HepG2 (cell line): ENCODE data around the gene TBXAS1. TPM values are rescaled to one million over a fixed set of nuclear protein-coding genes. Genes with fewer than 3 reads are reported as not detected.
"Not testable (repeated sequence)": the region's sequence is repeated elsewhere in the genome, so short reads cannot be mapped to it uniquely, and the experiment has no call there.

Experiments used
- ATAC-seq: fragments of 200-7000 bp; cut with Tn5 transposase; 3 replicates; pipeline ENCODE4 v1.9.1; 2020; ENCODE audit warnings: mild to moderate bottlenecking, moderate library complexity
- BruUV-seq: library from RNA; stranded (reverse); fragments of 400-500 nt; replicated peaks from 2 replicates; lab custom pipeline; 2021; lab: Mats Ljungman, UMichigan
- CTCF ChIA-PET: fragments of 300-600 bp; formaldehyde crosslinking; extraction: SDS; loops from one replicate; lab custom pipeline; 2021; ENCODE audit warnings: low total read pairs, inconsistent platforms, low intra/inter-chr PET ratio; lab: Yijun Ruan, JAX
- POLR2A ChIA-PET: fragments of 350-600 bp; sonication (Branson Sonifier 250); formaldehyde crosslinking; loops from one replicate; lab custom pipeline; 2020; ENCODE audit warnings: antibody characterized with exemption, inconsistent platforms; lab: Yijun Ruan, JAX
- DNase-seq: peaks from one replicate; pipeline ENCODE4 v3.0.0-alpha.2; 2015; ENCODE audit warnings: low spot score
- FAIRE-seq: peaks from 3 replicates; lab custom pipeline; 2011; peaks lifted over from hg19 to GRCh38; lab: Jason Lieb, UNC
- H2AFZ ChIP-seq: one replicate; pipeline ENCODE4 v1.6.1; 2011; ENCODE audit warnings: low read length, inconsistent platforms
- H3K27ac ChIP-seq: fragments of 300-600 bp; 3 replicates; pipeline ENCODE4 v1.8.0; 2011; ENCODE audit warnings: mixed run types, mild to moderate bottlenecking, mixed read lengths, low read length, inconsistent platforms; ENCODE audit not compliant: insufficient read depth; ENCODE audit errors: extremely low read length
- H3K27me3 ChIP-seq, 2 experiments: fragments of 200-600 bp in 1 of 2; 2 replicates in 1 of 2; 3 replicates in 1 of 2; pipeline versions ENCODE4 v1.6.0 to v1.8.0; 2011; ENCODE audit warnings: low read length in 2 of 2, mild to moderate bottlenecking in 2 of 2, moderate library complexity in 2 of 2, inconsistent platforms in 1 of 2; ENCODE audit not compliant: insufficient read depth in 2 of 2, control insufficient read depth in 1 of 2
- H3K36me3 ChIP-seq, 2 experiments: fragments of 200-600 bp in 1 of 2; replicated peaks in 1 of 2; 2 replicates in 1 of 2; 3 replicates in 1 of 2; pipeline versions ENCODE4 v1.5.1 to v1.8.0; 2011; ENCODE audit warnings: low read length in 2 of 2, inconsistent platforms in 1 of 2; ENCODE audit not compliant: insufficient read depth in 2 of 2, control insufficient read depth in 1 of 2
- H3K4me1 ChIP-seq: 2 replicates; pipeline ENCODE4 v1.5.1; 2012; ENCODE audit warnings: low read length, inconsistent platforms; ENCODE audit not compliant: insufficient read depth
- H3K4me2 ChIP-seq: 2 replicates; pipeline ENCODE4 v1.6.0; 2011; ENCODE audit warnings: low read depth, low read length, inconsistent platforms
- H3K4me3 ChIP-seq, 3 experiments: fragments of 200-600 bp in 1 of 3; sonication (generic), shearing (Covaris generic) in 1 of 3; replicated peaks in 1 of 3; 2 replicates each; pipeline ENCODE4 v1.5.1; 2011 to 2016; ENCODE audit warnings: low read length in 3 of 3, inconsistent platforms in 2 of 3, low read depth in 2 of 3, mild to moderate bottlenecking in 2 of 3, control low read depth in 1 of 3, mixed read lengths in 1 of 3; ENCODE audit not compliant: insufficient read depth in 1 of 3
- H3K79me2 ChIP-seq: one replicate; pipeline ENCODE4 v1.6.1; 2011; ENCODE audit warnings: low read length, inconsistent platforms; ENCODE audit not compliant: insufficient read depth
- H3K9ac ChIP-seq: 2 replicates; pipeline ENCODE4 v1.6.0; 2011; ENCODE audit warnings: mild to moderate bottlenecking, low read depth, low read length, inconsistent platforms; ENCODE audit not compliant: insufficient read depth
- H3K9me3 ChIP-seq: 2 replicates; pipeline ENCODE4 v1.5.1; 2012; ENCODE audit warnings: mild to moderate bottlenecking, low read length
- H4K20me1 ChIP-seq: 2 replicates; pipeline ENCODE4 v1.6.0; 2011; ENCODE audit warnings: inconsistent platforms, mild to moderate bottlenecking, low read length, moderate library complexity; ENCODE audit not compliant: insufficient read depth
- RAD21 ChIP-seq: fragments of 450-650 bp; formaldehyde crosslinking; IDR thresholded peaks from 2 replicates; pipeline ENCODE4 v1.5.0; 2020; ENCODE audit warnings: mild to moderate bottlenecking
- ZFYVE20 ChIP-seq: sonication (generic); formaldehyde crosslinking; IDR thresholded peaks from 2 replicates; pipeline ENCODE4 v1.8.0; 2023; ENCODE audit warnings: low read depth, mild to moderate bottlenecking, moderate library complexity, missing genetic modification reagents, borderline replicate concordance
- WGBS: methylation state at CpG from one replicate; pipeline ENCODE4 v1.1.6; 2017; ENCODE audit warnings: low lambda C conversion rate; 5-methylcytosine and 5-hydroxymethylcytosine counted together
- in situ Hi-C: cut with HindIII; loops from 2 replicates; pipeline ENCODE4 v1.10.0; 2017; ENCODE audit warnings: low pct_unique_long_range_greater_than_20kb; ENCODE audit not compliant: extremely low pct_ligation_motif_present
- intact Hi-C: fragments of 100-400 bp; cut with micrococcal nuclease; formaldehyde crosslinking; loops from one replicate; pipeline ENCODE4 v1.10.0; 2022; ENCODE audit not compliant: unreplicated experiment
- polyA plus RNA-seq, 8 experiments: library from polyadenylated mRNA; depleted of rRNA in 3 of 8; stranded (reverse) in 7 of 8; unstranded in 1 of 8; fragments of >200 nt; fragmentation: Illumina TruSeq in 4 of 8; extraction: Trizol in 4 of 8; gene quantifications; 2 replicates each; pipeline versions ENCODE4 v1.2.1 to v1.2.3, GENCODE V29; 2011 to 2016; ENCODE audit warnings: low read depth in 4 of 8, missing spikeins in 1 of 8, mixed read lengths in 1 of 8; ENCODE audit not compliant: insufficient read depth in 1 of 8
- total RNA-seq, 5 experiments: library from RNA; depleted of rRNA; stranded (reverse); fragments of >200 nt; fragmentation: Illumina TruSeq; extraction: Trizol; gene quantifications; 2 replicates each; pipeline ENCODE4 v1.2.3, GENCODE V29; 2016; ENCODE audit warnings: low read depth in 1 of 5

The TBXAS1 gene
- total and polyA plus RNA-seq, 2 of the 13 experiments (the other 11 are each of a cell fraction or from before 2014, with no cell fraction given) = 4.0 to 4.9 TPM

GRCh38 chr7:139830782-139831501 is 1.9 kb downstream of the TBXAS1 start:
- ATAC-seq = no peak
- no TSS peak for BruUV-seq
- intact Hi-C loops (no loop called here), in situ Hi-C loops (no loop called here)
- H4K20me1 ChIP-seq = no peaks in the 10 kb centered on the region
- no peak overlapping the region for H3K4me3 ChIP-seq
- no peak for FAIRE-seq
- peaks cover 31% of the 10 kb centered on the region for H3K4me1 ChIP-seq
- H3K79me2 ChIP-seq = no peaks in the 10 kb centered on the region
- H3K27ac ChIP-seq = no peak overlapping the region
- ChIA-PET POLR2A (no interaction called here), CTCF (no interaction called here)
- no peak for DNase-seq
- H2AFZ ChIP-seq = no peak overlapping the region
- TF ChIP-seq RAD21 (CRISPR knock-in tag) (no peak), ZFYVE20 (no peak)
- 92% methylated on average over 3 of the region's 3 CpGs for WGBS
- H3K4me2 ChIP-seq = no peak overlapping the region; the same call in 1 of the 2 replicates
- H3K36me3 ChIP-seq = no peaks in the 10 kb centered on the region
- no peaks in the 10 kb centered on the region for H3K27me3 ChIP-seq
- H3K9me3 ChIP-seq = no peaks in the 10 kb centered on the region
- H3K9ac ChIP-seq = no peak overlapping the region

DNA sequence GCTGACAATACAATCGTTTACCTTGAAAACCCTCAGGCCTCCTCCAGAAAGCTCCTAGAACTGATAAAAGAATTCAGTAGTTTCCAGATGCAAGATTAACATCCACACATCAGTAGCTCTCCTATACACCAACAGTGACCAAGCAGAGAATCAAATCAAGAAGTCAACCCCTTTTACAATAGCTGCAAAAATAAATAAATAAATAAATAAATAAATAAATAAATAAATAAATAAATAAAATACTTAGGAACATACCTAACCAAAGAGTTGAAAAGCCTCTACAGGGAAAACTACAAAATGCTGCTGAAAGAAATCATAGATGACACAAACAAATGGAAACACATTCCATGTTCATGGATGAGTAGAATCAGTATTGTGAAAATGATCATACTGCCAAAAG is 6.8 kb downstream of the TBXAS1 start:
- H3K9ac ChIP-seq, H3K9me3 ChIP-seq, in situ Hi-C loops, H3K4me2 ChIP-seq, H3K36me3 ChIP-seq, H3K4me1 ChIP-seq, FAIRE-seq, POLR2A ChIA-PET, CTCF ChIA-PET, H3K4me3 ChIP-seq, DNase-seq, H2AFZ ChIP-seq, H3K27me3 ChIP-seq, ATAC-seq, H3K27ac ChIP-seq, intact Hi-C loops, H3K79me2 ChIP-seq, H4K20me1 ChIP-seq, BruUV-seq: not testable (repeated sequence)
- 93% methylated on average over 1 of the region's 1 CpG for WGBS

GRCh38 chr7:139837291-139837690 is 8.2 kb downstream of the TBXAS1 start:
- H3K4me2 ChIP-seq, ATAC-seq, H3K4me1 ChIP-seq, H4K20me1 ChIP-seq, DNase-seq, H3K36me3 ChIP-seq, FAIRE-seq, H3K79me2 ChIP-seq, POLR2A ChIA-PET, H3K27ac ChIP-seq, H3K9me3 ChIP-seq, intact Hi-C loops, CTCF ChIA-PET, BruUV-seq, H3K9ac ChIP-seq, H3K27me3 ChIP-seq, in situ Hi-C loops, H2AFZ ChIP-seq, H3K4me3 ChIP-seq: not testable (repeated sequence)
- 54% methylated on average over 4 of the region's 4 CpGs for WGBS
